ENCODE results near the gene AP1G2.

Gene AP1G2

DNA sequence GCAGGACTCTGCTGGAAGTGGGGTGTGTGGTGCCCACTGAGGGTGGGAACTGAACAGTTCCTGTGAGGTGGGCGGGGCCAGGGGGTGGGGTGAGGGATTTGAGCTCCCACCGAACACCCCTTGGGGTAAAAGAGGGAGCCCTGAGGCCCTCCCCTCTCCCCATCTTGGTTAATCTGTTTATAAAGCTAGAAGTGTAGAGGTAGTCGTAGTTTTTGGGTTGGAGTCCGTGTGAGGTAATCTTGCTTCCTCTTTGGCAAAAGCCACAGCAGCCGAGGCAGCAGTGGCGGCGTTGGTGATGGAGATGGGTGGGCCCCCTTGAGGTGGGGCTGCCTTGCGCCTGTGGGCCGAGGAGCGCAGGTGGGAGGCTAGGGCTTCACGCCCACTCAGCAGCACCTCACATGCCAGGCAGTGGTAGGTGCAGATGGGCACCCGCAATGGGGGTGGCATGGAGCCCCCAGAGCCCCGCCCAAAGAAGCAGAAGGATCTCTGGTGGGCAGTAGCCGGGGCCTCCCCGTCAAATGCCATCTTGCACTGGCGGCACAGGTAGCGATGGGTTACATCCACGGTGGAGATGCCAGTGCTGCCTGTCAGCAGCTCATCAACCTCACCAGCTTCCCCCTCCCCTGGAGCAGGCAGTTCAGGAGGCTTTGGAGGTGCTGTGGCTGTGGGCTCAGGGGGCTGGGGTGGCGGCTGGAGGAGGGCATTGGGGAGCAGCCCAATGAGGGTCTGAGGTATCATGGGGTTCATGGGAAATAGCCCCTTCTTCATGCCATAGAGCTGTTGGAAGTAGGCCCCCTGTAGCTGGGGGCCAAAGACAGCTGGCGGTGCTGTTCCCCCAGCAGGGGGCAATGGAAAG, 45.6 kb downstream of the AP1G2 start:
- no peak overlapping the region for H3K9ac ChIP-seq
- H4K20me1 ChIP-seq: no peaks in the 10 kb centered on the region
- no peak overlapping the region for H3K27ac ChIP-seq
- H3K4me3 ChIP-seq: no peak overlapping the region
- 0 out of 2 replicates have a peak, but pooled peaks cover 9% of the 10 kb centered on the region for H3K4me1 ChIP-seq
- H3K4me2 ChIP-seq: no peak overlapping the region
- peaks cover 43% of the 10 kb centered on the region for H3K36me3 ChIP-seq
- H3K27me3 ChIP-seq: no peaks in the 10 kb centered on the region
- no peak for TF ChIP-seq Cebpa-rat (IDR thresholded peaks at IDR 0.05)
- H3K9me3 ChIP-seq: no peaks in the 10 kb centered on the region

DNA sequence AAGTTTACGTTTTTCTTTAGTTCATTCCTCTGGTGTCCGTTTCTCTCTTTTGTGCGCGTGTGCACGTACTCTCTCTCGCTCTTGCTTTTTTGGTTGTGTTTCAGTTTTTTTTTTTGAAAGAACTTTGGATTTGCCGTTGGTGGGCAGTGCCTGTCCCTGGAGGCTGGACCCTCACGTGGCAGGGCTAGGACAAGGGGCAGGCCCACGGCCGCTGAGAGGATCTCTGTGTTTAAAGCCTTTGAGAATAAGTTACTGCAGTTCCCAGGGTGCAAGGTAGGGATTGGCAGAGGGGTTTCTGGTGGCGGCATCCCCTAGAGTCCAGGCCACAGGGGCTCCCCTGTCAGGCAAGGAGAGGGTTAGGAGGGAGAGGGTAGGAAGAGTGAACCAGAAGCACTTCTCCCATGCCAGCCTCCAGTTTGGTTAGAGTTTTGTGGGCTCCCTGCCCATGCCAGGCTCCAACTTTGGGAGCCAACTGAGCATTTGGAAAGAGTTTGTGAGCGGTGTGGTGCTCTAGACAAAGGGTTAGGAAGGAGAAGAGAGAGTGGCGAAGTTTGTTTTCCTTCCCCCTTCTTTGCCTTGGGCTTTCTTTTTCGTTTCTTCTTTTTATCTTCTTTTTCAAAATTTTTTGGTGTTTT, 46.6 kb downstream of the AP1G2 start:
- 0 out of 2 replicates have a peak, but pooled peaks cover 9% of the 10 kb centered on the region for H3K4me1 ChIP-seq
- peaks cover 33% of the 10 kb centered on the region for H3K36me3 ChIP-seq
- H3K9me3 ChIP-seq: no peaks in the 10 kb centered on the region
- no peak overlapping the region for H3K4me3 ChIP-seq
- H3K4me2 ChIP-seq: no peak overlapping the region
- H3K9ac ChIP-seq: no peak overlapping the region
- no peak for TF ChIP-seq Cebpa-rat (IDR thresholded peaks at IDR 0.05)
- H3K27ac ChIP-seq: no peak overlapping the region
- H4K20me1 ChIP-seq: no peaks in the 10 kb centered on the region
- no peaks in the 10 kb centered on the region for H3K27me3 ChIP-seq

DNA sequence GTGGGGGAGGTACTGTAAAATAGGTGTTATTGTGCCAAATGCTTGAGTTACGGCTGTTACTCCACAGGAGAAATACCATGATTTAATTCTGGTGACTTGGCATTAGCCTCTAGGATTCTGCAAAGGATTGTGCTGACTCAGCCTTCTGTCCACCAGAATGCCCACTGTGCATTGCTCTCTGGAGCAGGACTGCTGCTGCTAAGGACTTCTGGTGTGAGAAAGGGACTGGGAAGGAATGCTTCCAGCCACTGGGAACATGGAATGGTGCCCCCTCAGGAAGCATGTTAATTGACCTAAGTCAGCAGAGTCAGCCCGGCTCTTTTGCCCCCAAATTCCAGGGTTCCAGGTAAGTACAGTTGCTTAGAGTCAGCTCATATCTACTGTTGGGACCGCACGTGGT, 48.9 kb downstream of the AP1G2 start:
- H3K4me1 ChIP-seq: 0 out of 2 replicates have a peak, but pooled peaks cover 9% of the 10 kb centered on the region
- H3K27me3 ChIP-seq: no peaks in the 10 kb centered on the region
- H3K4me2 ChIP-seq: no peak overlapping the region
- TF ChIP-seq Cebpa-rat (IDR thresholded peaks at IDR 0.05): no peak
- peaks cover 17% of the 10 kb centered on the region; the same call in 1 of the 2 replicates for H3K36me3 ChIP-seq
- H3K9ac ChIP-seq: no peak overlapping the region
- H3K27ac ChIP-seq: no peak overlapping the region
- no peak overlapping the region for H3K4me3 ChIP-seq
- H4K20me1 ChIP-seq: no peaks in the 10 kb centered on the region
- no peaks in the 10 kb centered on the region for H3K9me3 ChIP-seq

DNA sequence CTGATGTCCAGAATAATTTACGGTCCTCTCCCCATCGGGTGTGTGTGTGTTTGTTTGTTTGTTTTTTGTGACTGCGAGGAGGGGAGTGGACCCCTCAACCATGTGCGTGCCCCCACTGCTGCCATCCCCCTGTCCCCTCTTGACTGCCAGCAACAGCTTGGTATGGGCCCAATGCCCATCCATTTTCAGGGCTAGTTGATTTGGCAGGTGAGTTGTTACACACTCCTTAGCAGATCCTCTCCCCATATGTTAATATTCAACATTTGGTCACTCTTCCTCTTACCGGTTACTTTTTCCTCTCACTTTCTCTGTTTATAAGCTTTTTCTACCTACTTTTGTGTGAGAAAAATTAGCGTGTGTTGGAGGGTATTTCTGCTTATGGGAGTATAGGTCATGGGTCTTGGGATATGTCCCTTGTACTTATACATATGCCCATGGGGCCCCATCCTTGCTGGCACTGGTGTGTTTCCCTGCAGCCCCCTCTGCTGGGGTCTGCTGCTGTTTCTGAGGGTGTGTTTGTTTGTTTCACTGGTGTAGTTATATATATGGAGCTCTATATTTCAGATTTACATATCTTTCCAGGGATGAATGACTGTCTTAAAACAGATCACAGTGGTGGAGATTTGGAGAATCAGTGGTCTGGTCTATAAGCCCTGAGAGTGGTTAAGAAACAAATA, 49.8 kb downstream of the AP1G2 start:
- no peak for TF ChIP-seq Cebpa-rat (IDR thresholded peaks at IDR 0.05)
- 0 out of 2 replicates have a peak, but pooled peaks cover 9% of the 10 kb centered on the region for H3K4me1 ChIP-seq
- H3K36me3 ChIP-seq: peaks cover 9% of the 10 kb centered on the region; the same call in 1 of the 2 replicates
- H4K20me1 ChIP-seq: no peaks in the 10 kb centered on the region
- H3K9ac ChIP-seq: no peak overlapping the region
- H3K27ac ChIP-seq: no peak overlapping the region
- no peaks in the 10 kb centered on the region for H3K9me3 ChIP-seq
- H3K27me3 ChIP-seq: no peaks in the 10 kb centered on the region
- no peak overlapping the region for H3K4me2 ChIP-seq
- H3K4me3 ChIP-seq: no peak overlapping the region

DNA sequence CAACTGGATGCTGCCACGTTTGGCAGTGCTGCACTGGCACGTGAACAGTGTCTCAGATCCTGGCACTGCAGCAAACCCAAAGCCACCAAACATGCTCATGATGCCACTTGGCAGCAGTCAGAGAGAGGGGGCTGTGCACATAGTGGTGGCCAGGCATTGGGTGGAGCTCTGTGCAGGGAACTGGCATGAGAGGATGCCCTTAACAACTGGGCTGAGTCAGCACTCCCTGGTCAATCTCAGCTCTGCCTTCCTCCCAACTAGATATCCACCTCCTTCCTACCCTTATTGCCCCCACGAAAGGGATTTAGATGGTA, 53.0 kb downstream of the AP1G2 start:
- no peaks in the 10 kb centered on the region for H4K20me1 ChIP-seq
- H3K36me3 ChIP-seq: no peaks in the 10 kb centered on the region
- no peaks in the 10 kb centered on the region for H3K9me3 ChIP-seq
- no peak for TF ChIP-seq Cebpa-rat (IDR thresholded peaks at IDR 0.05)
- H3K4me1 ChIP-seq: peaks cover 8% of the 10 kb centered on the region
- no peak overlapping the region for H3K27ac ChIP-seq
- H3K27me3 ChIP-seq: no peaks in the 10 kb centered on the region
- no peak overlapping the region for H3K4me2 ChIP-seq
- no peak overlapping the region for H3K4me3 ChIP-seq
- no peak overlapping the region for H3K9ac ChIP-seq

DNA sequence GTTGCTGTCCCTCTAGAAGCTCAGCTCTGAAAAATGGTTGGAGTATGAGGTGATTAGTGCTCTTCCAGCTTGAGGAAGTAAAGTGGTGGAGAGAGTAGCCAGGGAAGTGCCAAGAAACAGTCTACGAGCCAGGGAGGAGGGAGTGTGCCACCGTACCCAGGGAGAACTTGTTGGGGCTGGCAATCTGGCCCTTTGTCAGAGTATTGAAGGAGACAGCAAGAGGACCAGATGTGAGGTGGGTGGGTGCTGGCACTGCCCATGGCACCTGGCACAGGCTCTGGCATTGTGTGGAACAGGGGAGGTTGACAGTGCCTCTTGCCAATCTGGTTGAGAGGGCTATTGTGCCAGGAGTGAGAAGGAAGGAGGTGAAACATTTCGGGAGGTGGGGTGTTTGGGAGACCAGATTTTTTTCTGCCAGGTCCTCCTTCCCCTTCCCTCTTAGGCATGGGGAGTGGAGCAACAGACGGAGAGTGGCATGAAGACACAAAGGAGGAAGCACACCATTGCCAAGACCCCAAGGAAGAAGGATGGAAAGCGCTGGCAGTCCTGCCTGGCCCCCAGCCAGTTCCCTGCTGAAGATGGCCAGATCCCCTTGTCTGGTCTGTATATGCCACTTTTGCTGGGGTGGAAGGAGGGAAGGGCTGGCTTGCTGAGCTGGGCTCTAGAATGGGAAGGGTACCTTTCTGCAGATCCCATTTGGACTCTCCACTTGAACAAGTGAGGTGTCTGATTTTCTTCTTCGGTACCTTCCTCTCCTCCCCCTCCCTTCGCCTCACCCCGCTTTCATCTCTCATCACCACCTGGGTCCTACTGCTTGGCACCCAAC, 53.6 kb downstream of the AP1G2 start:
- no peak overlapping the region for H3K4me3 ChIP-seq
- no peak overlapping the region for H3K4me2 ChIP-seq
- no peaks in the 10 kb centered on the region for H3K27me3 ChIP-seq
- H3K27ac ChIP-seq: no peak overlapping the region
- no peak for TF ChIP-seq Cebpa-rat (IDR thresholded peaks at IDR 0.05)
- H3K36me3 ChIP-seq: no peaks in the 10 kb centered on the region
- H3K9me3 ChIP-seq: no peaks in the 10 kb centered on the region
- H3K4me1 ChIP-seq: peaks cover 8% of the 10 kb centered on the region
- H3K9ac ChIP-seq: no peak overlapping the region
- H4K20me1 ChIP-seq: no peaks in the 10 kb centered on the region

DNA sequence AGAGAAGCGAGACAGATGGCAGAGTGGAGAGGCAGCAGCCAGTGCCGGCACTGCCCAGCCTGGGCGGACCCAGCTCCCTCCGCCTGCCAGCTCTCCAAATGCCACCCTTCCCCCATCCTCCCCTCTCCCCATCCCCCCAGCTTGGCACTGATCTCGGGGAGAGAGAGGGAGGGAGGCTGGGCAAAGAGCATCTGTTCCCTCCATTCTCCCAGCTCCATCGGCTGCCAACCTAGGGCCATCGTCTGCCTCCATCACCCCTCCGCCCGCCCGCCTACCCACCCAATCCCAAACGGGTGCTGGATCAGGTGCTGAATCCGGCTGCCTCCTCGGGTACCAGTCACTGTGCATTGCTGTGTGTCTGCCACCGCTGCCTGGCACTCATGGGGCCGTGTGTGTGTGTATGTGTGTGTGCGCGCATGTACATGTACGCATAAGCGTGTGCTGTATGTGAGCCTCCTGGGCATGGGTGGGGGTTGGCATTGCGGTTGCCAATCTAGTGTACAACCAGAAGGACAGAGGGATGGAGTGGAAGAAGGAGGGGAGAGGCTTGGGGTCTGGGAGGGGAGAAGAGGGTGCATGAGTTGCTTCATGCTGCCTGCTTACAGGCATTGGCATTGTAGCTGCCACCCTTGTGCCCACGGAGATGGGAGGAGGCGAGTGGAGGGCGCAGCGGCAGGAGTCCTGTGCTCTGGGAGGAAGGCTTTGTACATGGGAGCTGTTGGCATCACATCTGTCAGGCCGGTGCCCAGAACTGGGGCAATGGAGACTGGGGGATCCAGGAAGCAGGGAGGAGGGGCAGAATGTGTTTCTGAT, 54.4 kb downstream of the AP1G2 start:
- no peak overlapping the region for H3K9ac ChIP-seq
- no peak overlapping the region for H3K4me2 ChIP-seq
- H3K4me1 ChIP-seq: peaks cover 8% of the 10 kb centered on the region
- H3K27ac ChIP-seq: no peak overlapping the region
- H3K36me3 ChIP-seq: no peaks in the 10 kb centered on the region
- H3K4me3 ChIP-seq: no peak overlapping the region
- no peak for TF ChIP-seq Cebpa-rat (IDR thresholded peaks at IDR 0.05)
- H3K9me3 ChIP-seq: no peaks in the 10 kb centered on the region
- no peaks in the 10 kb centered on the region for H3K27me3 ChIP-seq
- no peaks in the 10 kb centered on the region for H4K20me1 ChIP-seq

DNA sequence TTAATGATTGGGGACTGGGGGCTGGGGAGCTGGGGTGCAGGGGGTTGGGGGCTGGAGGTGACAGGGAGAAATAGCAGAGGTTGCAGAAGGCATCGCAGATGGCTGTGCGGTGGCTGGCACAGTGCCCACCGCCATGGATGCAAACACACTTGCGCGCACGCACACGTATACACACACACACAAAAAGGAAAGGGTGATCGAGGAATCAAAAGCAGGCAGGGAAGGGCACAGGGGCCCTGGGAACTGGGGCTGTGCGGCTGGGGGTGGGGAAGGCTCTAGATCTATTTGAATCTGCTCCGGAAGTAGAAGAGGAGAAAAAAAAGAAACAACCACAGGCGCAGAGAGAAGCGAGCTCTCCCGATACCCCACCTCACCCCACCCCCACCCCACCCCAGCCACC, 55.4 kb downstream of the AP1G2 start:
- no peak overlapping the region for H3K27ac ChIP-seq
- no peaks in the 10 kb centered on the region for H4K20me1 ChIP-seq
- H3K36me3 ChIP-seq: no peaks in the 10 kb centered on the region
- H3K9me3 ChIP-seq: no peaks in the 10 kb centered on the region
- H3K9ac ChIP-seq: no peak overlapping the region
- H3K4me1 ChIP-seq: peaks cover 8% of the 10 kb centered on the region
- no peak for TF ChIP-seq Cebpa-rat (IDR thresholded peaks at IDR 0.05)
- H3K4me3 ChIP-seq: no peak overlapping the region
- peak overlapping the region; percentile 48 for H3K4me2 ChIP-seq
- no peaks in the 10 kb centered on the region for H3K27me3 ChIP-seq
